Transverse colon (tissue), 4 donors: ENCODE measurements around the gene ROBO1. TPM values are rescaled to one million over a fixed set of nuclear protein-coding genes. Genes with fewer than 3 reads are reported as not detected.

Source experiments
- DNase-seq: peaks from one replicate; pipeline ENCODE4 v3.0.0-alpha.2; 2019
- H3K27ac ChIP-seq, 4 donors: fragments of 200-600 bp; sonication (generic); 2 replicates each; pipeline ENCODE4 v1.5.1; 2016 to 2018; ENCODE audit warnings: inconsistent platforms in 4 of 4
- H3K27me3 ChIP-seq: fragments of 200-600 bp; sonication (generic); 2 replicates; pipeline ENCODE4 v1.5.1; 2017; ENCODE audit warnings: inconsistent platforms
- H3K36me3 ChIP-seq, 4 donors: fragments of 200-600 bp; sonication (generic); 2 replicates each; pipeline ENCODE4 v1.5.1; 2017 to 2019; ENCODE audit warnings: inconsistent platforms in 4 of 4
- H3K4me1 ChIP-seq, 4 donors: fragments of 200-600 bp; sonication (generic); 2 replicates each; pipeline ENCODE4 v1.5.1; 2017 to 2020; ENCODE audit warnings: inconsistent platforms in 4 of 4
- H3K4me3 ChIP-seq, 4 donors: fragments of 200-600 bp; sonication (generic); 1 replicate in 1 of 4; 2 replicates in 3 of 4; pipeline versions ENCODE4 v1.5.1 to v1.6.1; 2017 to 2019; ENCODE audit warnings: inconsistent platforms in 4 of 4
- H3K9me3 ChIP-seq, 2 donors: fragments of 200-600 bp; sonication (generic); 2 replicates each; pipeline ENCODE4 v1.5.1; 2017 to 2019; ENCODE audit warnings: inconsistent platforms in 2 of 2
- CTCF ChIP-seq, 5 experiments: fragments of 200-600 bp in 3 of 5; fragments of 450-650 bp in 2 of 5; sonication (generic) in 3 of 5; IDR thresholded peaks; 1 replicate in 2 of 5; 2 replicates in 3 of 5; pipeline ENCODE4 v1.5.1; 2016 to 2017; ENCODE audit warnings: antibody characterized with exemption in 5 of 5, inconsistent platforms in 3 of 5, mild to moderate bottlenecking in 2 of 5, moderate library complexity in 1 of 5
- EP300 ChIP-seq: sonication (generic); formaldehyde crosslinking; IDR thresholded peaks from one replicate; pipeline ENCODE4 v1.6.1; 2017; ENCODE audit warnings: antibody characterized with exemption, low read depth
- POLR2A ChIP-seq: fragments of 450-650 bp; IDR thresholded peaks from one replicate; pipeline ENCODE4 v1.6.1; 2016; ENCODE audit warnings: antibody characterized with exemption, mild to moderate bottlenecking, moderate library complexity
- POLR2AphosphoS5 ChIP-seq, 3 donors: sonication (generic); formaldehyde crosslinking; IDR thresholded peaks; one replicate each; pipeline ENCODE4 v1.6.1; 2016; ENCODE audit warnings: antibody characterized with exemption in 3 of 3
- WGBS, 2 donors: methylation state at CpG; one replicate each; pipeline ENCODE4 v1.1.5; 2018; ENCODE audit warnings: low coverage in 1 of 2; 5-methylcytosine and 5-hydroxymethylcytosine counted together
- in situ Hi-C, 4 donors: fragments of 200-750 bp; cut with MboI; loops; one replicate each; pipeline versions ENCODE4 v1.15.0 to v1.15.1; 2017; ENCODE audit warnings: low sequenced_read_pairs in 3 of 4, low pct_ligation_motif_present in 1 of 4, low pct_unique_long_range_greater_than_20kb in 1 of 4
- intact Hi-C: fragments of 100-400 bp; cut with DNase I; formaldehyde crosslinking; loops from one replicate; pipeline ENCODE4 v1.15.1; 2023; ENCODE audit warnings: low total_unique reads
- total RNA-seq, 4 donors: library from RNA; depleted of rRNA; stranded (reverse); fragments of >200 nt; gene quantifications; one replicate each; pipeline ENCODE4 v1.1.0, GENCODE V29; 2016

The ROBO1 gene
- total RNA-seq, 4 donors from 2014 or later = 7.6 to 68.7 (median 9.1) TPM

- Histone ChIP-seq H3K9me3 (no peaks in the 10 kb centered on the region), H3K4me3 (no peak overlapping the region), H3K27me3 (no peaks in the 10 kb centered on the region), H3K27ac (no peak overlapping the region), H3K36me3 (no peaks in the 10 kb centered on the region), H3K4me1 (no peaks in the 10 kb centered on the region)
- DNase-seq = no peak
- 42 to 47% methylated on average over 6 to 7 of the region's 7 CpGs for WGBS, 2 donors
- intact Hi-C loops (no loop called here), in situ Hi-C loops (no loop called here)
- TF ChIP-seq EP300 = no peak
- no peak for TF ChIP-seq POLR2A
- no peak for TF ChIP-seq CTCF (IDR thresholded peaks at IDR 0.05)
- peak; percentile 53 to 66 (median 59) for TF ChIP-seq POLR2AphosphoS5 (IDR thresholded peaks at IDR 0.05)
These were observed 628.3 kb downstream of the ROBO1 start for GRCh38 chr3:79139395-79140068.

- no peaks in the 10 kb centered on the region for H3K4me1 ChIP-seq
- no peak for DNase-seq
- WGBS, 2 donors = 71 to 79% methylated on average over 2 to 16 of the region's 16 CpGs
- H3K27me3 ChIP-seq = no peaks in the 10 kb centered on the region
- no peak overlapping the region for H3K4me3 ChIP-seq
- H3K36me3 ChIP-seq = no peaks in the 10 kb centered on the region
- intact Hi-C loops = no loop called here
- in situ Hi-C loops = no loop called here
- no peak for TF ChIP-seq CTCF (IDR thresholded peaks at IDR 0.05)
- TF ChIP-seq POLR2A = no peak
- TF ChIP-seq EP300 = no peak
- no peak for TF ChIP-seq POLR2AphosphoS5 (IDR thresholded peaks at IDR 0.05)
- no peaks in the 10 kb centered on the region for H3K9me3 ChIP-seq
- H3K27ac ChIP-seq = no peak overlapping the region
These were observed 642.3 kb downstream of the ROBO1 start for GRCh38 chr3:79125313-79125984.

- in situ Hi-C loops = no loop called here
- Histone ChIP-seq H3K27ac (no peak overlapping the region), H3K27me3 (no peaks in the 10 kb centered on the region)
These were observed 652.3 kb downstream of the ROBO1 start for GRCh38 chr3:79115458-79115857.

More at GRCh38 chr3:79115458-79115857, 652.3 kb downstream of the ROBO1 start:
- Histone ChIP-seq H3K4me3 (no peak overlapping the region), H3K36me3 (no peaks in the 10 kb centered on the region), H3K9me3 (no peaks in the 10 kb centered on the region), H3K4me1 (no peaks in the 10 kb centered on the region)
- TF ChIP-seq EP300 = no peak
- no peak for TF ChIP-seq CTCF (IDR thresholded peaks at IDR 0.05)
- no peak for TF ChIP-seq POLR2A
- TF ChIP-seq POLR2AphosphoS5 (IDR thresholded peaks at IDR 0.05) = no peak
- no peak for DNase-seq
- 85% methylated on average over 4 of the region's 4 CpGs for WGBS, 2 donors
- intact Hi-C loops = no loop called here
